Measurements from ENCODE around the gene SCAF4.
"Not testable (repeated sequence)": the region's sequence is repeated elsewhere in the genome, so short reads cannot be mapped to it uniquely, and the experiment has no call there.

SCAF4 gene

GRCh38 chr21:31772674-31773555 lies 41.0 kb upstream of the SCAF4 start:
- DNase-seq (ENCODE audit: low spot score): peak; percentile 66
- TF ChIP-seq, protein P1, sequence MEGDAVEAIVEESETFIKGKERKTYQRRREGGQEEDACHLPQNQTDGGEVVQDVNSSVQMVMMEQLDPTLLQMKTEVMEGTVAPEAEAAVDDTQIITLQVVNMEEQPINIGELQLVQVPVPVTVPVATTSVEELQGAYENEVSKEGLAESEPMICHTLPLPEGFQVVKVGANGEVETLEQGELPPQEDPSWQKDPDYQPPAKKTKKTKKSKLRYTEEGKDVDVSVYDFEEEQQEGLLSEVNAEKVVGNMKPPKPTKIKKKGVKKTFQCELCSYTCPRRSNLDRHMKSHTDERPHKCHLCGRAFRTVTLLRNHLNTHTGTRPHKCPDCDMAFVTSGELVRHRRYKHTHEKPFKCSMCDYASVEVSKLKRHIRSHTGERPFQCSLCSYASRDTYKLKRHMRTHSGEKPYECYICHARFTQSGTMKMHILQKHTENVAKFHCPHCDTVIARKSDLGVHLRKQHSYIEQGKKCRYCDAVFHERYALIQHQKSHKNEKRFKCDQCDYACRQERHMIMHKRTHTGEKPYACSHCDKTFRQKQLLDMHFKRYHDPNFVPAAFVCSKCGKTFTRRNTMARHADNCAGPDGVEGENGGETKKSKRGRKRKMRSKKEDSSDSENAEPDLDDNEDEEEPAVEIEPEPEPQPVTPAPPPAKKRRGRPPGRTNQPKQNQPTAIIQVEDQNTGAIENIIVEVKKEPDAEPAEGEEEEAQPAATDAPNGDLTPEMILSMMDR (IDR thresholded peaks at IDR 0.05; ENCODE audit: borderline replicate concordance, control extremely low read depth, extremely low read depth, insufficient read depth, missing control alignments): no peak
- in situ Hi-C loops (cut with MboI; ENCODE audit: low sequenced_read_pairs, unreplicated experiment): no loop called here

DNA sequence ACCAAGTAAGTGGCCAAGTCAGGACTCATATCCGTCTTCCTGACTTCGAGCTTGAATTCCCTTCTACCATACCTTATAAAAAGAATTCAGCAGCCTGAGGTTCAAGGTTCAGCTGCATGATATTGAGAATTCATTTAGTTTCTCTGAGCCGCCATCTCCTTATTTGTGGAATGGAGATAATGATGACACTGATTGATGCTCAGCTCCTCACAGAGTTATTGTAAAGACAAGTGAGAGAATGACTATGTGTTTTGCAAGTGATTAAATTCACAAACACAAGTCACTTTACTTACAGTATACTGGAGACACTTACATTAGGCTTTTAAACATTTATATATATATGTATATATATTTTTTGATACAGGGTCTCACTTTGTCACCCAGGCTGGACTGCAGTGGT lies 39.8 kb upstream of the SCAF4 start:
- in situ Hi-C loops (cut with MboI; ENCODE audit: low sequenced_read_pairs, unreplicated experiment): no loop called here
- TF ChIP-seq, protein P1 (IDR thresholded peaks at IDR 0.05; ENCODE audit: borderline replicate concordance, control extremely low read depth, extremely low read depth, insufficient read depth, missing control alignments): no peak
- no peak for DNase-seq (ENCODE audit: low spot score)

DNA sequence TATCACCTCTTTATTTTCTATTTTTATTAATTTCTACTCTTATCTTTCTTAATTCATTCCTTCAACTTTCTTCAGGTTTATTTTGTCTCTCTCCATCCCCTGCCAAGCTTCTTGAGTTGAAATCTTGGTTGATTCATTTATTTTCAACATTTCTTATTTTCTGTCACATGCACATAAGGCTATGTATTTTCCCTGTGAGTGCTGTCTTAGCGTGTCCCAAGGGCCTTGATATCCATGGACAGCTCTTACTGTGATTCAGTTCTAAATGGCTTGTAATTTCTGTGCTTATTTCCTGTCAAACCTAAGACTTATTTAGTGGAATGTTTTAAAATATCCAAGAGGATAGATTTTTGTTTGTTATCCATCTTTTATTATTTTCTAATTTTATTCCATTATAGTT lies 36.8 kb upstream of the SCAF4 start:
- TF ChIP-seq, protein P1 (IDR thresholded peaks at IDR 0.05; ENCODE audit: borderline replicate concordance, control extremely low read depth, extremely low read depth, insufficient read depth, missing control alignments): no peak
- no peak for DNase-seq (ENCODE audit: low spot score)
- in situ Hi-C loops (cut with MboI; ENCODE audit: low sequenced_read_pairs, unreplicated experiment): no loop called here

DNA sequence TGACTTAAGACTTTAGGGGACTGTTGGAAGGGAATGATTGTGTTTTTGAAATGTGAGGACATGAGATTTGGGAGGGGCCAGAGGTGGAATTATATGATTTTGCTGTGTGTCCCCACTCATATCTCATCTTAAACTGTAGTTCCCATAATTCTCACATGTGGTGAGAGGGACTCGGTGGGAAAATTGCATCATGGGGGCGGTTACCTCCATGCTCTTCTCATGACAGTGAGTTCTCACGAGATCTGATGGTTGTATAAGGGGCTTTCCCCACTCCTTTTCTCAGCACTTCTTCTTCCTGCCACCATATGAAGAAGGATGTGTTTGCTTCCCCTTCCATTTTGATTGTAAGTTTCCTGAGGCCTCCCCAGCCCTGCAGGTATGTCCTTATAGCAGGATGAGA lies 35.0 kb upstream of the SCAF4 start:
- DNase-seq (ENCODE audit: low spot score): no peak
- in situ Hi-C loops (cut with MboI; ENCODE audit: low sequenced_read_pairs, unreplicated experiment): no loop called here
- TF ChIP-seq, protein P1 (IDR thresholded peaks at IDR 0.05; ENCODE audit: borderline replicate concordance, control extremely low read depth, extremely low read depth, insufficient read depth, missing control alignments): no peak

- DNase-seq (ENCODE audit: low spot score); in situ Hi-C loops (cut with MboI; ENCODE audit: low sequenced_read_pairs, unreplicated experiment): not testable (repeated sequence)
These were observed 33.9 kb upstream of the SCAF4 start for GRCh38 chr21:31765850-31766249.

DNA sequence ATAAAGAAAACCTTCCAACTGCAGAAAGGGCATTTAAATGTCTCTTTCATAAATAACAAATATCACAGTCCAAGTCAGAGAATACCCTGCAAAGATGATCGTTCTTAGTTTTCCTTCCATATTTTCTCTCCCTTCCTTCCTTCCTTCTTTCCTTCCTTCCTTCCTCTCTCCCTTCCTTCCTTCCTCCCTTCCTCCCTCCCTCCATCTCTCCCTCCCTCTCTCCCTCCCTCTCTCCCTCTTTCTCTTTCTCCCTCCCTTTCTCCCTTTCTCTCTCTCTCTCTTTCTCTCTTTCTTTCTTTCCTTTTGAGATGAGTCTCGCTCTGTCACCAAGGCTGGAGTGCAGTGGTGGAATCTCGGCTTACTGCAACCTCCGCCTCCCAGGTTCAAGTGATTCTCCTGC lies 29.0 kb upstream of the SCAF4 start:
- TF ChIP-seq, protein P1 (IDR thresholded peaks at IDR 0.05; ENCODE audit: borderline replicate concordance, control extremely low read depth, extremely low read depth, insufficient read depth, missing control alignments): no peak
- in situ Hi-C loops (cut with MboI; ENCODE audit: low sequenced_read_pairs, unreplicated experiment): no loop called here
- no peak for DNase-seq (ENCODE audit: low spot score)

GRCh38 chr21:31756787-31757186 lies 24.9 kb upstream of the SCAF4 start:
- TF ChIP-seq, protein P1 (IDR thresholded peaks at IDR 0.05; ENCODE audit: borderline replicate concordance, control extremely low read depth, extremely low read depth, insufficient read depth, missing control alignments): no peak
- no peak for DNase-seq (ENCODE audit: low spot score)
- in situ Hi-C loops (cut with MboI; ENCODE audit: low sequenced_read_pairs, unreplicated experiment): no loop called here
